Uterus (tissue), 2 donors: Measurements from ENCODE around the gene CCDC88A.

Experiments used
- CTCF ChIP-seq, 4 experiments: fragments of 200-600 bp in 2 of 4; fragments of 450-650 bp in 2 of 4; sonication (generic) in 2 of 4; IDR thresholded peaks; one replicate each; pipeline ENCODE4 v1.5.1; 2016 to 2019; ENCODE audit warnings: antibody characterized with exemption in 4 of 4, mild to moderate bottlenecking in 2 of 4, moderate library complexity in 1 of 4
- POLR2A ChIP-seq, 2 donors: fragments of 450-650 bp; IDR thresholded peaks; one replicate each; pipeline ENCODE4 v1.6.1; 2016; ENCODE audit warnings: antibody characterized with exemption in 2 of 2, mild to moderate bottlenecking in 1 of 2, moderate library complexity in 1 of 2

DNA sequence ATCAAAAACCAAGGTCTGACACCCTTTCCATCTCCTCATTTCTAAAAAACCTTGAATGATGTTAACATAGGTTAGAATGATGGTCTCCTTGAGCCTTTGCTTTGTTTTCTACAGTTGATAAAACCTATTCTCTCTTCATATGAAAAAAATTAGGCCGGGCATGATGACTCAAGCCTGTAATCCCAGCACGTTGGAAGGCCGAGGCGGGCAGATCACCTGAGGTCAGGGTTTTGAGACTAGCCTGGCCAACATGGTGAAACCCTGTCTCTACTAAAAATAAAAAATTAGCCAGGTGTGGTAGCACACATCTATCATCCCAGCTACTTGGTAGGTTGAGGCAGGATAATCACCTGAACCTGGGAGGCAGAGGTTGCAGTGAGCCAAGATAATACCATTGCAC, 49.4 kb downstream of the CCDC88A start:
- TF ChIP-seq CTCF (IDR thresholded peaks at IDR 0.05) (no peak), POLR2A (IDR thresholded peaks at IDR 0.05) (no peak)
